ENCODE data around the gene SERPINC1. TPM values are rescaled to one million over a fixed set of nuclear protein-coding genes. Genes with fewer than 3 reads are reported as not detected.

Gene SERPINC1
- total RNA-seq, 2 donors from 2014 or later, result 0.30 TPM; not detected in 1

Other genes starting within 250 kb of the SERPINC1 start
- under 1 TPM in 1 of 2 donors, not detected in 1; 0.34 TPM for gene ANKRD45, start 247.5 kb downstream of the SERPINC1 start, total RNA-seq
- 10 to 100 TPM; 19.7 to 22.1 TPM for gene KLHL20, start 202.3 kb downstream of the SERPINC1 start, total RNA-seq
- gene DARS2, start 92.7 kb downstream of the SERPINC1 start, total RNA-seq, result 10 to 100 TPM; 16.3 to 22.2 TPM
- gene CENPL, start 92.4 kb downstream of the SERPINC1 start, total RNA-seq, result 10 to 100 TPM; 36.2 to 38.3 TPM
- 1,000 to 10,000 TPM; 1,204 to 1,544 TPM for gene GAS5, start 49.3 kb downstream of the SERPINC1 start, total RNA-seq
- gene ZBTB37, start 48.9 kb downstream of the SERPINC1 start, total RNA-seq, result 10 to 100 TPM; 14.2 to 14.9 TPM
- gene RC3H1, start 105.0 kb upstream of the SERPINC1 start, total RNA-seq, result 10 to 100 TPM; 28.1 to 33.5 TPM
- 10 to 100 TPM; 36.7 to 42.0 TPM for gene RABGAP1L, start 242.2 kb upstream of the SERPINC1 start, total RNA-seq

All from activated T-cell treated with anti-CD3 and anti-CD28 coated beads, Interleukin-2, amount 50 U/mL, for 72 hours (primary cell).